Breast epithelium (tissue), 3 donors: Measurements from ENCODE around the gene GCHFR.

ENCODE experiments used
- POLR2A ChIP-seq: fragments of 450-650 bp; IDR thresholded peaks from one replicate; pipeline ENCODE4 v1.6.1; 2016; ENCODE audit warnings: antibody characterized with exemption, mild to moderate bottlenecking, moderate library complexity
- POLR2AphosphoS5 ChIP-seq, 3 donors: sonication (generic); formaldehyde crosslinking; IDR thresholded peaks; one replicate each; pipeline ENCODE4 v1.6.1; 2017; ENCODE audit warnings: antibody characterized with exemption in 3 of 3
- TF ChIP-seq, protein P1 (sequence below), 3 donors: fragments of 450-650 bp; IDR thresholded peaks; one replicate each; pipeline ENCODE4 v1.5.1; 2016 to 2017; ENCODE audit warnings: antibody characterized with exemption in 3 of 3, mild to moderate bottlenecking in 3 of 3, moderate library complexity in 3 of 3

DNA sequence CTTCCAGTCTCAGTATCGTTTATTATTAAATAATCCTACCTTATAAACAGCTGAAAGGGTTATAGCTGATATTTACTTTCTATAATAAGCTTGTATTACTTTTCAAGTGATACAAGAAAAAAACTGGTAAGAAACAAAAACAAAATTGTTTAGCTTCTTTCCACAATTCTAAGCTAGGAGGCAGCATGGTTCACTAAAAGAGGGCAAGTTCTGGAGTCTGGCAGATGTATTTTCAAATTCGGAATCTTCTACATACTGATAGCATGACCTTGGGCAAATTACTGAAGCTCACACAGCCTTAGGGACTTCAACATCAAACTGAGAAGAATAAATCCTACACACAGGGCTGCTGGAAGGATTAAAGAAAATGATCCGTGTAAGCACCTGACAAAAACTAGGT, 21.3 kb downstream of the GCHFR start:
- TF ChIP-seq, protein P1, sequence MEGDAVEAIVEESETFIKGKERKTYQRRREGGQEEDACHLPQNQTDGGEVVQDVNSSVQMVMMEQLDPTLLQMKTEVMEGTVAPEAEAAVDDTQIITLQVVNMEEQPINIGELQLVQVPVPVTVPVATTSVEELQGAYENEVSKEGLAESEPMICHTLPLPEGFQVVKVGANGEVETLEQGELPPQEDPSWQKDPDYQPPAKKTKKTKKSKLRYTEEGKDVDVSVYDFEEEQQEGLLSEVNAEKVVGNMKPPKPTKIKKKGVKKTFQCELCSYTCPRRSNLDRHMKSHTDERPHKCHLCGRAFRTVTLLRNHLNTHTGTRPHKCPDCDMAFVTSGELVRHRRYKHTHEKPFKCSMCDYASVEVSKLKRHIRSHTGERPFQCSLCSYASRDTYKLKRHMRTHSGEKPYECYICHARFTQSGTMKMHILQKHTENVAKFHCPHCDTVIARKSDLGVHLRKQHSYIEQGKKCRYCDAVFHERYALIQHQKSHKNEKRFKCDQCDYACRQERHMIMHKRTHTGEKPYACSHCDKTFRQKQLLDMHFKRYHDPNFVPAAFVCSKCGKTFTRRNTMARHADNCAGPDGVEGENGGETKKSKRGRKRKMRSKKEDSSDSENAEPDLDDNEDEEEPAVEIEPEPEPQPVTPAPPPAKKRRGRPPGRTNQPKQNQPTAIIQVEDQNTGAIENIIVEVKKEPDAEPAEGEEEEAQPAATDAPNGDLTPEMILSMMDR (IDR thresholded peaks at IDR 0.05) = peak in 1 of 3 donors; percentile 23
- TF ChIP-seq POLR2A = no peak
- no peak for TF ChIP-seq POLR2AphosphoS5 (IDR thresholded peaks at IDR 0.05)
